ENCODE data around the gene NADSYN1.

NADSYN1 gene

DNA sequence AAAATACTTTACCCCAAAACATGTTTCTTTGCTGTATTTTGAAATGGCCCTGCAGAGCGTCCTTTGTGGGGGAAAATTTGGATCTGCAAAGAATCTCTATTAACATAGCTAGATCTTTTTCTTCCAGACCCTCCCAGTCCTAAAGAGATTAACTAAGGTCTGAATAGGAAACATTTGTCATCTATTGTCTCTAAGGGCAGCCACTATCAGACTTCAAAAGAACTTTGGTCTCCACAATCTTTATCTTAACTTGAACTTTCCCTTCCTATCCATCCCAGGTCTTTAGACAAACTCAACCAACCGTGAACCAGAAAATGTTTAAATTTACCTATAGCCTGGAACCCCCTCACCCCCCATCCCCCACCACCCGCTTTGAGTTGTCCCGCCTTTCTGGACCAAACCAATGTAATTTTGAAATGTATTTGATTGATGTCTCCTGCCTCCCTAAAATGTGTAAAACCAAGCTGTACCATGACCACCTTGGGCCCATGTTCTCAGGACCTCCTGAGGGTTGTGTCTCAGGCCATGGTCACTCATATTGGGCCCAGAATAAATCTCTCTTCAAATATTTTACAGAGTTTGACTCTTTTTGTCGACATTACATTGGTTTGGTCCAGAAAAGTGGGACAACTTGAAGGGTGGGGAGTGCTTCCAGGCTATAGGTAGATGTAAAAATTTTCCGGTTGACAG lies 91.7 kb downstream of the NADSYN1 start:
- DNase-seq, result no peak

DNA sequence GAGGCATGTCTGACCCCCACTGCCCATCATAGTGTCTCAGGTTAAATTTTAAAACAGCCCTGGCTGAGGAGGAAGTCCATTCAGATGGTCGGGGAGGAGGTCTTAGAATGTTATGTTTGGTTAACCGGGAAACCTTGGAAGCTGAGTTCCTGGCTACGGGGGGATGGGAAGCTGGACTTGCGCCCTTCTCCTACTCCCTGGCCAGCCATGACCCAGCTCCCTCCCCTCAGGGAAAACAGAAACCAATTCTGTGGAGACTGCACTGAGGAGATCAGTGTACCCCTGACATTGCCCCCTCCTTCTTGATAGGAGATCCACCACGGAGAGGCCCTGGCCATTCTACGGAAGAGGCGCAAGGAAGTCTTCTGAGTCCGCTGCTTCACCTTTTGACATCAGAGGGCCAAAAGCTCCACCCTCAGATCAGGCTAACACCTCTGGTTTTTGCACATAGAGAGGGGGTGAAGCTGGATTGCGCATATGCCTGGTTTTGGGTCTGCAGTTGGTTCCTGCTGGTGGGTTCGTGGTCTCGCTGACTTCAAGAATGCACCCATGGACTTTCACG lies 92.5 kb downstream of the NADSYN1 start:
- no peak for DNase-seq

DNA sequence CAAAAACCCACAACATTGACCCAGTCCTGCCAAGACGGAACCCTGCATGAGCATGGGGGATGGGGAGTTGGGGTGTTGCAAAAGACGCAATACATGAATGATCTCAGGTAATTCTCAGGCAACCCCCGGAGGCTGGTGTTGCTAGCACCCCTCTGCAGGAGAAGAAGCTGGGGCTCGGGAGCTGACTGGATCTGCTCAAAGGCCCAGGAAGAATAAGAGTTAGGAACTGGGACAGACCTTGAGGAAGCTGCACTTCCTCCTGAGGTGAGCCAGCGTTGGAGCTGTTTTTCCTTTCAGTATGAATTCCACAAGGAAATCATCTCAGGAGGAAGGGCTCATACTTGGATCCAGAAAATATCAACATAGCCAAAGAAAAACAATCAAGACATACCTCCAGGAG lies 95.1 kb downstream of the NADSYN1 start, which contains the start of gene KRTAP5-9:
Gene KRTAP5-9 (plus strand): TSS at position 301 of the 400 bp plus-strand sequence. CDS start 238 bp downstream, outside the sequence.
- no peak for DNase-seq

- no peak for DNase-seq
Measured at GRCh38 chr11:71548716-71549151, 95.7 kb downstream of the NADSYN1 start.

All from nucleus accumbens (tissue), 56 donors.